PC-9 (cell line): ENCODE measurements around the gene RBM12.

Experiments used
- EZH2 ChIP-seq: fragments of 200-600 bp; sonication (generic); IDR thresholded peaks from 2 replicates; pipeline ENCODE4 v1.8.0; 2017; ENCODE audit warnings: antibody characterized with exemption, low read depth
- TF ChIP-seq, protein P1 (sequence below): fragments of 200-600 bp; sonication (generic); conservative IDR thresholded peaks from 2 replicates; pipeline ENCODE4 v1.6.1; 2017; ENCODE audit warnings: mixed run types, antibody characterized with exemption, mild to moderate bottlenecking, moderate library complexity

DNA sequence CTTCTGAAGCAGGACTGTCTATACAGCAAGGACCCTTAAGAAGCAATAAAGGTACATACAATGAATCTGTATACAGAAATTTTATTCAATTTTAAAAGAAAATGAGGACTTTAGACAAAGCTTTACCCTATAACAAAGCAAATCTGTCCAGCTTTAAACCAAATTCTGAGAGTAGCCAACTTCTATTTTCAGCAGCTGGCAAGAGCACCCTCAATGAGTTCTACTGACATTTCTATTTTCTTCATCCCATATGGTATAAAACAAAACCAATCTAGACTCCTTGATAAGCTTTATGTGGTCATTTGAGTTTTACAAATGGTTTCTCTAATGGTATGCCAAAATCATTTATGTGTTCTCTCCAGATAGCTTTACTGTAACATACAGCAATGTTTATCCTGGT lies 12.7 kb downstream of the RBM12 start:
- TF ChIP-seq, protein P1, sequence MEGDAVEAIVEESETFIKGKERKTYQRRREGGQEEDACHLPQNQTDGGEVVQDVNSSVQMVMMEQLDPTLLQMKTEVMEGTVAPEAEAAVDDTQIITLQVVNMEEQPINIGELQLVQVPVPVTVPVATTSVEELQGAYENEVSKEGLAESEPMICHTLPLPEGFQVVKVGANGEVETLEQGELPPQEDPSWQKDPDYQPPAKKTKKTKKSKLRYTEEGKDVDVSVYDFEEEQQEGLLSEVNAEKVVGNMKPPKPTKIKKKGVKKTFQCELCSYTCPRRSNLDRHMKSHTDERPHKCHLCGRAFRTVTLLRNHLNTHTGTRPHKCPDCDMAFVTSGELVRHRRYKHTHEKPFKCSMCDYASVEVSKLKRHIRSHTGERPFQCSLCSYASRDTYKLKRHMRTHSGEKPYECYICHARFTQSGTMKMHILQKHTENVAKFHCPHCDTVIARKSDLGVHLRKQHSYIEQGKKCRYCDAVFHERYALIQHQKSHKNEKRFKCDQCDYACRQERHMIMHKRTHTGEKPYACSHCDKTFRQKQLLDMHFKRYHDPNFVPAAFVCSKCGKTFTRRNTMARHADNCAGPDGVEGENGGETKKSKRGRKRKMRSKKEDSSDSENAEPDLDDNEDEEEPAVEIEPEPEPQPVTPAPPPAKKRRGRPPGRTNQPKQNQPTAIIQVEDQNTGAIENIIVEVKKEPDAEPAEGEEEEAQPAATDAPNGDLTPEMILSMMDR: no peak
- TF ChIP-seq EZH2: no peak
